Middle frontal gyrus (tissue), 1 donor: ENCODE data around the gene BTBD2.

Source experiments
- DNase-seq: peaks from one replicate; pipeline ENCODE4 v3.0.0-alpha.2; 2015; ENCODE audit warnings: low spot score; ENCODE audit errors: extremely low spot score

The BTBD2 gene

GRCh38 chr19:1987197-1988187, 28.0 kb downstream of the BTBD2 start:
- no peak for DNase-seq

DNA sequence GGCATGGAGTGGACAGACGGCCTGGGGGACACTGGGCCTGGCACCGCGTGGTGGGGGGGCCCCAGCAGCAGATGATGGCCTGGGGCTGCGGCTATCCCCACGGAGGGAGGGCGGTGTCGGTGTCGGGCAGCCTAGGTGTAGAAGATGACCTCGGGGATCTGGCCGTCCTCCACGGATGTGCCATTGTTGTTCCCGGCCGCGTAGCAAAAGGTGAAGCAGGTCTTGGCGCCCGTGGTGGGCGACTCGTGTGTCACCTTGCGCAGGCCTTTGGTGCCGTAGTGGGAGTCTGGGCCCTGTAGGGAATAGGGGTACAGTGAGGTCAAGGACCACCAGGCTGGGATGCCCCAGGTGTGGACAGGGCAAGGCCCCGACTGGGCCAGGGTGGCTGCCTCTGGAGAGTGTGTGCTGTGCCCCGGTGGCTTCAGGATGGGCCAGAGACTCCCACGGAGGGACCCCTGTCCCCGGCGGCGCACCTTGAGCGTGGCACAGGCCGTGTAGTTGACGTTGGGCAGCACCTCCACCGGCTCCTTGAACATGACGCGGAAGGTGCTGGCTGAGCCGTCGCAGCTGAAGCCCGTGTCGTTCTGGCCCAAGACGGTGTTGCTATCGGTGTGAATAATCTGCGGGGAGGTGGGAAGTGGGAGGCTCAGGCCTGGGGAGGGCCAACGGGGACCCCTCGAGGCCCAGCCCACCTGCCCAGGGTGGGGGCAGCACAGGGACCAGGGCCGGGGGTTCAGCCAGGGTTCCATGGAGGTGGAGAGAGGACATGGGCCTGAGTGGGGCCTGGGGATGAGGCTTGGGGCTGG, 29.0 kb downstream of the BTBD2 start:
- no peak for DNase-seq

DNA sequence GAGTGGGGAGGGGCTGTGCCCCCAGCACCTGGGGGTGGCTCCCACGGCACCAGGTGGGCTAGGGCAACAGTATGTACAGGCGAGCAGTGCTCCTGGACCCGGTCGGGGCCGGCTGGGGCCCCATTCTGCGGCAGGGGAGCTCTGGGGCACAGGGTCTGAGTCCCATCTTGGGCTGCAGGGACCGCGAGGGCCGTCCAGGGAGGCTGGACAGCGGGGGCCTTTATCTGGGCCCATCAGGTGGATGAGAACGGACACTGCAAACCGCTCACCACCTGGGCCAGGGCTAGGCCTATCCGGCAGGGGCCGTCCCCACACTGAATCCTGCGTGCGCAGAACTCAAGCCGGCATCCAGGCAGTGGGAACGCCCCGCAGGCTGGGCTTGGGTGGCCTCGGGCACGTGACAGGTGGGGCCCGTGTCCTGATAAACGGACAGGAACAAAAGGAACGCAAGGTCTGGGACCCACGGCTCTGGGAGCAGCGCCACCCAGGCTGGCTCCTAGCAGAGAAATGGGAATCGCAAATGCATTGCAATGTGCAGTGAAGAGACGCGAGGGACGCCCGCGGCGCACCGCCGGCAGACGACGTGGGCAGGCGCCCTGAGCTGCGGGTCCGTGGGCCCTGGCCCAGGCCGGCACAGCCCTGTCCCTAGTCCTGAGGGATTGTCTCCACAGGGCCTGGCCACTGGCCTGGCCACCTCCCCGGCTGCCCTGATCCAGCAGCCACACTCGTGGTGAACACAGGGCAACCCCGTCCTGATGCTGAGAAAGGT, 29.7 kb downstream of the BTBD2 start:
- no peak for DNase-seq

- DNase-seq: no peak
Observed at GRCh38 chr19:1984357-1984756, 31.2 kb downstream of the BTBD2 start.

DNA sequence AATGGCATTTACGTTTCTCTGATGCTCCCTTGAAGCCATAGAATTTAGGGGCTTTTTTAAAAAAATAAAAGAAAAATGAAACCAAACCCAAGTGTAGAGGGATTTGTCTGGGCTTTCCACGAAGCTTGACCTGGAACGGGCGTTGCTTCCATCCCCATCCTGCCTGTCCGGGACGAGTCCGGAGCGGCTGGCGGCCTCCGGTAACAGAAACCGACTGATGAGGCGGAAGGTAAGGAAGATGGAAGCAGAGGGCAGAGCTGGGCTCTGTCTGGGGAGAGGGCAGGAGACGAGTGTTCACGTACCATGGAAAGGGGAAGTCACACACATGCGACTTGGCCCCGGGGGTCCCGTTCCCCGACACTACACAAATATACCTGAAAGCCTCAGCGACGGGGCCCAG, 34.3 kb downstream of the BTBD2 start:
- no peak for DNase-seq

DNA sequence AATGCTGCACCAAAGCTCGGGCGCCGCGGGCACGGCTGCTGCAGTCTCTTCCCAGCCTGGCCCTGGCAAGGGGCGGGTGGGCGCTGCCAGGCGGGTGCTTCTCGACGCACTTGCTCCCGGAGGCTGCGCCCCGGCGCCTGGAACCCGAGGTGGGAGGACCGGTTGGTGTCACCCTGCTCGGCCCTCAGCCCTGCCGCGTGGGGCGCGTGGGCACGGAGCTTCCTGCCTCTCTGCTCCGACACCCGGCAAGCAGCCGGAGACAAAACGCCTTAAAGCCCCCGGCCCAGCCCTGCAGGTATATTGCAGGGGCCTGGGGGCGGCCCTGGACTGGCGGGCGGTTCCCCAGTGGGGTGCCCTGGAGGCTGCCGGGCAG, 34.7 kb downstream of the BTBD2 start:
- DNase-seq: no peak

DNA sequence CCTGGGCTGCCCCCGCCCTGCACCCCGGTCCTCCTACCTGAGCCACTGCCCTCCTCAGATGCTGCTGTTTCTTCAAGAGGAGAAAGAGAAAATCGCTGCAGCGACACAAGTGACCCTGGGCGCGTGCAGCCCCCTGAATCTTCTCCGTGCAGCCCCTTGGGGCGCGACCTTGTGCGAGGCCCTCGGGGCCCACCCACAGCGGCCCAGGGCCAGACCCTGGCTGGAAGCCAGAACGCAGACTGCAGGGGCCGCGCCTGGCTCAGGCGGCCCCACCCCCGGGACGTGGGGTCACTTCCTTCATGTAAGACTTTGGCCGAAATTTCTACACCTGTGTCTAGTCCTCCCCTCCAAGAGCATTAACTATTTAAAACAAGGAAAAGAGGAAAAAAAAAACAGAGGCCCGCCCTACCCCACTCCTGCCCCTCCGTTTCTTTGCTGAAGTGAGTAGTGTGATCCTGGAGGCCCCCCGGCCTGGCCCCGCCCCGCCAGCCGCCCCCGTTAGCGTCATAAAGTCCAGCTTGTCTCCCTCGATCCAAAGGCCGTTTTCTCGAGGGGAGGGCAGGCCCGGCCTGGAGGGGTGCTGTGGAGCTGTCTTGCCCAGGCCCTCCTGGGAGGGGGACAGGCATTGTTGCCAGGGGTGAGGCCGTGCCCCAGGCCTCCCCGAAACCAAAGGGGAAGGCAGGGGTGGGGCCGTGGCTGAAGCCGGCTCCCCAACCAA, 35.3 kb downstream of the BTBD2 start:
- no peak for DNase-seq

GRCh38 chr19:1979642-1980041, 35.9 kb downstream of the BTBD2 start:
- no peak for DNase-seq

- no peak for DNase-seq
Observed at GRCh38 chr19:1979017-1979416, 36.5 kb downstream of the BTBD2 start.

DNA sequence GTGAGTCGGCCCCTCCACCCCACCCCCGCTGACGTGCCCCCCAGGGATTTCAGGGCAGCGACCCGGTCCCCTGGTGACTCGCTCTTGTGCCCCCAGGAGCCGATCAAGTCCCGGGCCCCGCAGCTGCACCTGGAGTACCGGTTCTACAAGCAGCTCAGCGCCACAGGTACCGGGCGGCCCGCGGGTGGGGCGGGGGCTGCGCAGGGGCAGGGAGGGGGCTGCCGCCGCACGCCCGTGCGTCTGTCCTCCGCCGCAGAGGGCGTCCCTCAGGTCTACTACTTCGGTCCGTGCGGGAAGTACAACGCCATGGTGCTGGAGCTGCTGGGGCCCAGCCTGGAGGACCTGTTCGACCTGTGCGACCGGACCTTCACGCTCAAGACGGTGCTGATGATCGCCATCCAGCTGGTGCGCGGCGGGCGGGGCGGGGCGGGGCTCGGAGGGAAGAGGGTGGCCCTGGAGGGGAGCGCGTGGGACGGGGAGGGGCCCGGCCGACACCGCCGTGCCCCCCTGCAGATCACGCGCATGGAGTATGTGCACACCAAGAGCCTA, 37.1 kb downstream of the BTBD2 start:
- DNase-seq: no peak

- no peak for DNase-seq
Observed at GRCh38 chr19:1977120-1977519, 38.4 kb downstream of the BTBD2 start.

DNA sequence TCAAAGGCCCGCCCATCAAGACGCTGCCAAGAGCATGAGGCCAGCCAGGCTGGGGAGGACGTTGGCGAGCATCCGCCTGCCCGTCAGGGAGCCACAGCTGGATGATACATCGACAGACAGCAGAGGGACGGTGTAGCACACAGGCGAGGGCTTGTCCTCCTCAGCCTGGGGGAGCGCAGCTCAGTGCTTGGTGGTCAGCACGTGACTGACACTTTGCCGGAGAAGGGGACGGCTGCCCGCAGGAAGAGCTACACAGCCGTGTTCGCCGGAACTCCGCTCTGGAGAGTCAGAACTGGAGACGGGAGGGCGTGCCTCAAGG, 40.4 kb downstream of the BTBD2 start:
- DNase-seq: no peak

- DNase-seq: no peak
Observed at GRCh38 chr19:1974381-1975161, 40.9 kb downstream of the BTBD2 start.

DNA sequence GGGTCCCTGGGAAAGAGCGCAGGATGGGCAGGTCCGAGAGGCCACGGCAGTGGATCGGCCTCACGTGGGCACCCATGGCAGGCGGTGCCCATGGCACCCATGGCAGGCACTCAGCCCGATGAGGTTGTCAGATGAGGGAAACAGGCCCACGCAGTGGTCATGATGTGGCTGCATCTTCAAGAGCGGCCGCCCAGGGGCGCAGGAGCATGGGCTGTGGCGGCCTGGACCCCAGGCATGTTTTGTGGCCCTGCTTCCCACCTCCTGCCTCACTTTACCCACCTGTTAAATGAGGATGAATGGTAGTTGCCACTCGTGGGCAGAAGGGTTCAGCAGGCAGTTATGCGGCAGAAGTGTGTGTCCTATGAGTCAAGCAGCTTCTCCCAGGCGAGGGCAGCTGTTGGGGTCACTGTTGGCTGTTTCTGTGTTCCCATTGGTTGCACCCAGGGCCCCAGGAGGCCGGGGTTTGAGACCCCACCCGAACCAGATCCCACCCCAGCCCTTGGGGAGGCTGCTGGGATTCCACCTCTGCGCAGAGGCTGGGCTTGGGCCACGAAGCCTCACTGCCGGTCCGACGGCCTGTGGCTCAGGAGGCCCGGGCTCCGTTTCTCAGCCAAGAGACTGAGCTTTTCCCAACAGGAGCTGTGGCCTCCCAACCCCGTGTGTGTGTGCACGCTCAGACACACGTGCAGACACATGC, 44.6 kb downstream of the BTBD2 start:
- no peak for DNase-seq

- no peak for DNase-seq
Observed at GRCh38 chr19:1970003-1970805, 45.3 kb downstream of the BTBD2 start.

GRCh38 chr19:1969176-1970002, 46.1 kb downstream of the BTBD2 start:
- no peak for DNase-seq

- no peak for DNase-seq
Observed at GRCh38 chr19:1968279-1969175, 47.0 kb downstream of the BTBD2 start.
